B cell (primary cell): ENCODE results near the gene PDE11A. TPM values are rescaled to one million over a fixed set of nuclear protein-coding genes. Genes with fewer than 3 reads are reported as not detected.

Source experiments
- ATAC-seq: fragments of 200-7000 bp; cut with Tn5 transposase; one replicate; pipeline ENCODE4 v1.10.0; 2021; ENCODE audit warnings: low read depth, mild to moderate bottlenecking, moderate number of reproducible peaks, moderate library complexity
- CTCF ChIA-PET: fragments of 350-600 bp; sonication (Branson Sonifier 250); formaldehyde crosslinking; loops from one replicate; lab custom pipeline; 2021; ENCODE audit warnings: antibody characterized with exemption, inconsistent platforms; lab: Charles Lee
- POLR2A ChIA-PET: fragments of 350-600 bp; sonication (Branson Sonifier 250); formaldehyde crosslinking; loops from one replicate; lab custom pipeline; 2021; ENCODE audit warnings: antibody characterized with exemption; lab: Charles Lee
- DNase-seq: peaks from one replicate; pipeline ENCODE4 v3.0.0; 2013
- H2AFZ ChIP-seq: 2 replicates; pipeline ENCODE4 v1.6.1; 2012; ENCODE audit warnings: mild to moderate bottlenecking, low read depth, low read length; ENCODE audit not compliant: insufficient read depth, poor library complexity, severe bottlenecking
- H3K27ac ChIP-seq, 2 donors: 1 replicate in 1 of 2; 2 replicates in 1 of 2; pipeline ENCODE4 v1.5.1; 2012 to 2013; ENCODE audit warnings: low read length in 2 of 2, mild to moderate bottlenecking in 2 of 2, moderate library complexity in 1 of 2
- H3K27me3 ChIP-seq, 4 experiments: fragments of 200-600 bp in 1 of 4; sonication (generic) in 1 of 4; replicated peaks in 1 of 4; 1 replicate in 2 of 4; 2 replicates in 2 of 4; pipeline versions ENCODE4 v1.6.1 to v1.7.0; 2013 to 2016; ENCODE audit warnings: low read length in 3 of 4, mild to moderate bottlenecking in 2 of 4, mixed read lengths in 1 of 4, moderate library complexity in 1 of 4; ENCODE audit not compliant: insufficient read depth in 4 of 4, control insufficient read depth in 3 of 4; ENCODE audit errors: control extremely low read depth in 1 of 4
- H3K36me3 ChIP-seq, 2 experiments: replicated peaks in 1 of 2; 1 replicate in 1 of 2; 2 replicates in 1 of 2; pipeline versions ENCODE4 v1.6.1 to v1.7.1; 2013; ENCODE audit warnings: low read length in 1 of 2; ENCODE audit not compliant: insufficient read depth in 2 of 2, control insufficient read depth in 1 of 2; ENCODE audit errors: control extremely low read depth in 1 of 2, extremely low read depth in 1 of 2
- H3K4me1 ChIP-seq, 2 donors: fragments of 200-600 bp in 1 of 2; sonication (generic) in 1 of 2; 1 replicate in 1 of 2; 2 replicates in 1 of 2; pipeline versions ENCODE4 v1.5.1 to v1.6.1; 2013 to 2017; ENCODE audit warnings: low read length in 2 of 2; ENCODE audit not compliant: control insufficient read depth in 2 of 2, insufficient read depth in 2 of 2
- H3K4me2 ChIP-seq: replicated peaks from 2 replicates; pipeline ENCODE3; 2012; ENCODE audit warnings: mild to moderate bottlenecking, low read depth, low read length; ENCODE audit not compliant: poor library complexity, severe bottlenecking
- H3K4me3 ChIP-seq, 5 experiments: fragments of 200-600 bp in 1 of 5; sonication (generic) in 1 of 5; 1 replicate in 3 of 5; 2 replicates in 2 of 5; pipeline versions ENCODE4 v1.5.1 to v1.7.0; 2011 to 2016; ENCODE audit warnings: low read length in 4 of 5, mild to moderate bottlenecking in 4 of 5, low read depth in 2 of 5, control low read depth in 1 of 5, moderate library complexity in 1 of 5; ENCODE audit not compliant: insufficient read depth in 1 of 5; ENCODE audit errors: control extremely low read depth in 1 of 5, extremely low read depth in 1 of 5
- H3K79me2 ChIP-seq: fragments of 200-600 bp; sonication (generic); one replicate; pipeline ENCODE4 v1.6.0; 2016; ENCODE audit warnings: low read length; ENCODE audit not compliant: control insufficient read depth, insufficient read depth
- H3K9ac ChIP-seq: fragments of 200-600 bp; sonication (generic); 2 replicates; pipeline ENCODE4 v1.6.1; 2017; ENCODE audit warnings: mild to moderate bottlenecking, low read length, moderate library complexity
- H3K9me3 ChIP-seq, 3 donors: one replicate each; pipeline versions ENCODE4 v1.6.1 to v1.7.1; 2013; ENCODE audit warnings: low read length in 2 of 3; ENCODE audit not compliant: control insufficient read depth in 2 of 3, insufficient read depth in 1 of 3; ENCODE audit errors: control extremely low read depth in 1 of 3
- H4K20me1 ChIP-seq: 2 replicates; pipeline ENCODE4 v1.6.0; 2012; ENCODE audit warnings: mild to moderate bottlenecking, low read length; ENCODE audit not compliant: insufficient read depth, control insufficient read depth, poor library complexity, severe bottlenecking
- H3K27ac Mint-ChIP-seq: one replicate; pipeline ENCODE4 v1.8.0; 2021; ENCODE audit warnings: mixed read lengths
- H3K27me3 Mint-ChIP-seq: one replicate; pipeline ENCODE4 v1.8.0; 2021; ENCODE audit warnings: mixed read lengths
- H3K4me1 Mint-ChIP-seq: one replicate; pipeline ENCODE4 v1.8.0; 2021; ENCODE audit warnings: mixed read lengths
- H3K4me3 Mint-ChIP-seq: one replicate; pipeline ENCODE4 v1.8.0; 2021; ENCODE audit warnings: mixed read lengths
- H3K9me3 Mint-ChIP-seq: one replicate; pipeline ENCODE4 v1.8.0; 2022; ENCODE audit warnings: mixed read lengths; ENCODE audit not compliant: insufficient read depth
- CTCF ChIP-seq: fragments of 200-600 bp; IDR thresholded peaks from one replicate; pipeline ENCODE4 v1.8.0; 2022; ENCODE audit warnings: antibody characterized with exemption, mild to moderate bottlenecking
- EZH2 ChIP-seq: IDR thresholded peaks from 2 replicates; pipeline ENCODE4 v1.6.1; 2012; ENCODE audit warnings: borderline replicate concordance, low read depth, mild to moderate bottlenecking, moderate library complexity, low read length; ENCODE audit not compliant: insufficient read depth, poor library complexity, severe bottlenecking
- WGBS: methylation state at CpG from one replicate; pipeline ENCODE4 v1.1.5; 2013; ENCODE audit warnings: missing lambda C conversion rate; ENCODE audit not compliant: insufficient coverage; 5-methylcytosine and 5-hydroxymethylcytosine counted together
- intact Hi-C: fragments of 100-400 bp; cut with micrococcal nuclease; formaldehyde crosslinking; loops from one replicate; pipeline ENCODE4 v1.10.0; 2022
- polyA plus RNA-seq: library from polyadenylated mRNA; depleted of rRNA; stranded (reverse); fragments of >200 nt; gene quantifications from 2 replicates; pipeline ENCODE4 v1.2.3, GENCODE V29; 2012
- total RNA-seq, 2 donors: library from RNA; stranded (reverse); fragments of 120-200 nt in 1 of 2; gene quantifications; 1 replicate in 1 of 2; 2 replicates in 1 of 2; pipeline versions ENCODE4 v1.2.3 to v1.2.4, GENCODE V29; 2013 to 2022

The PDE11A gene
- total and polyA plus RNA-seq, 2 donors (not counting 1 experiment from before 2014, with no cell fraction given) = 0.25 TPM; not detected in 1

DNA sequence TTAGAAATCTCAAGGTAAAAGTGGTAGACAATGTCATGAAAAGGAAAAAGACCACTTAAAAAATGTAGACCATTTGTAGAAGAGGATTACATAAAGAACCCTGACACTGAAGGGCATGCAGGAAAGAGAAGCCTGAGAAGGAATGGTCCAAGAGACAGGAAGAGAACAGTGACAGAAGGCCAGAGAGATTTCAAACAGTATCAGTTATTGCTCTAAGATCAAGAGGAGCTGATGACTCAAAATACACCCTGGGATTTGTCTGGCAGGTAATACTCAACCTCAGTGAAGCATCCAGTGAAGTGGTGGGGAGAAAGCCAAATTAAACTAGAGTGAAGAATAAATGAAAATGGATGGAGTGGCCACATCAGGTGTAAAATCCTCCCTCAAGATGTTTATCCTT is 100.5 kb downstream of the PDE11A start:
- no peaks in the 10 kb centered on the region for H3K27me3 ChIP-seq
- intact Hi-C loops = no loop called here
- no peaks in the 10 kb centered on the region for H3K36me3 ChIP-seq
- H3K4me2 ChIP-seq = no peak overlapping the region
- no peak overlapping the region for H3K9ac ChIP-seq
- ChIA-PET CTCF (no interaction called here), POLR2A (no interaction called here)
- H3K4me3 ChIP-seq = no peak overlapping the region
- no peak overlapping the region for H3K27ac Mint-ChIP-seq
- H3K4me1 Mint-ChIP-seq = no peaks in the 10 kb centered on the region
- ATAC-seq = no peak
- no peaks in the 10 kb centered on the region for H3K9me3 Mint-ChIP-seq
- no peaks in the 10 kb centered on the region for H3K27me3 Mint-ChIP-seq
- no peak overlapping the region for H3K4me3 Mint-ChIP-seq
- H4K20me1 ChIP-seq = no peaks in the 10 kb centered on the region
- H3K9me3 ChIP-seq = no peaks in the 10 kb centered on the region
- no peaks in the 10 kb centered on the region for H3K4me1 ChIP-seq
- H3K79me2 ChIP-seq = no peaks in the 10 kb centered on the region
- no peak for TF ChIP-seq EZH2
- TF ChIP-seq CTCF = no peak
- no peak for DNase-seq
- no peak overlapping the region for H2AFZ ChIP-seq
- no peak overlapping the region for H3K27ac ChIP-seq

- no peak overlapping the region for H3K4me2 ChIP-seq
- H4K20me1 ChIP-seq = no peaks in the 10 kb centered on the region
- H3K9me3 ChIP-seq = no peaks in the 10 kb centered on the region
- no peak overlapping the region for H3K4me3 Mint-ChIP-seq
- H3K9me3 Mint-ChIP-seq = no peaks in the 10 kb centered on the region
- 92% methylated on average over 2 of the region's 3 CpGs for WGBS
- ChIA-PET CTCF (no interaction called here), POLR2A (no interaction called here)
- H3K4me1 ChIP-seq = no peaks in the 10 kb centered on the region
- TF ChIP-seq EZH2 = no peak
- no peak for TF ChIP-seq CTCF
- H3K27ac Mint-ChIP-seq = no peak overlapping the region
- no peaks in the 10 kb centered on the region for H3K4me1 Mint-ChIP-seq
- H3K27me3 ChIP-seq = no peaks in the 10 kb centered on the region
- intact Hi-C loops = no loop called here
- H3K27ac ChIP-seq = no peak overlapping the region
- DNase-seq (no peak), ATAC-seq (no peak)
- H3K79me2 ChIP-seq = no peaks in the 10 kb centered on the region
- no peak overlapping the region for H3K4me3 ChIP-seq
- no peak overlapping the region for H3K9ac ChIP-seq
- H3K36me3 ChIP-seq = no peaks in the 10 kb centered on the region
- H2AFZ ChIP-seq = no peak overlapping the region
- no peaks in the 10 kb centered on the region for H3K27me3 Mint-ChIP-seq
These were observed 101.7 kb downstream of the PDE11A start for GRCh38 chr2:177970670-177971454.
